NCI-H446 (cell line): ENCODE data around the gene SYNM.
A peak's percentile ranks its signal among the peaks of the same experiment; 100 is the strongest.

Experiments used
- DNase-seq, 2 experiments: peaks; one replicate each; lab custom pipeline; 2025; lab: John Stamatoyannopoulos, UW

The SYNM gene

DNA sequence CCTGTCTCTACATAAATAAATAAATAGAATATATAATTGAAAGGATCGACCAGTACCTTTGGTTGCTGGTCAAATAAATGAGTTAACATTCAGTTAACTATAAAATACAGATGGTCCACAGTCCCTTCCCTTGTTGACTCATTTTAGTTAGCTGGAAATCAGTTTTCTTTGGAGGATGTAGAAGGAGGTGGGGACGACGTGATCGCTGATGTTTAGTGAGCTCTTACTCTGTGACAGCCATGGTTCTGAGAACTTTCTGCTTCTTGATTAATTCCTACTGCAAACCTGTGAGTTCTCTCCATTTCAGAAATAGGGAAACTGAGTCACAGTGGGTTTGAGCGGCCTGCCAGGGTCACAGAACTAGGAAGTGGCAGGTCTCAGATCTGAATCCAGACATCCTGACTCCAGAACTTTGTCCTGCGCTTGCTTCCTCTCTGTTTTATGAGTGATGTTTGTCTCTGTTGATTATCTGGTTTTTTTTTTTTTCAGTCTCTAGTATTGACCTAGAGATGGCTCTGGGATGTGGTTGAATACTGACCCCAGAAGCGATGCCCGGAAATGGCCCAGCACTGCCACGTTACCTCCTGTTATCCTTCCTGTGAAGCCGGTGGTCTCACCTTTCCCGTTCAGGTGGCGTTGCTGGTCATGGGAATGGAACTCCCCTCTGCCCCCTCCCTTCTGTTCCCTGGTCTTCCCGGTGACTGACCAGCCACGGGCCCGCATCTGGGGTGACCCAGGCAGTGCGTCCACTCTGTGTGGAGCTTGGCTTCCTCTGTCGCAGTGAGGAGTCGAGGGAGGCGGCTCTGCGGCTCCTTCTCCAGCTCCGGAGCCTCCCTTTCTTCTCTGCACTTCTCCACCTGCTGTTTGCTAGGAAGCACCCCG is 18.2 kb downstream of the SYNM start:
- no peak for DNase-seq

DNA sequence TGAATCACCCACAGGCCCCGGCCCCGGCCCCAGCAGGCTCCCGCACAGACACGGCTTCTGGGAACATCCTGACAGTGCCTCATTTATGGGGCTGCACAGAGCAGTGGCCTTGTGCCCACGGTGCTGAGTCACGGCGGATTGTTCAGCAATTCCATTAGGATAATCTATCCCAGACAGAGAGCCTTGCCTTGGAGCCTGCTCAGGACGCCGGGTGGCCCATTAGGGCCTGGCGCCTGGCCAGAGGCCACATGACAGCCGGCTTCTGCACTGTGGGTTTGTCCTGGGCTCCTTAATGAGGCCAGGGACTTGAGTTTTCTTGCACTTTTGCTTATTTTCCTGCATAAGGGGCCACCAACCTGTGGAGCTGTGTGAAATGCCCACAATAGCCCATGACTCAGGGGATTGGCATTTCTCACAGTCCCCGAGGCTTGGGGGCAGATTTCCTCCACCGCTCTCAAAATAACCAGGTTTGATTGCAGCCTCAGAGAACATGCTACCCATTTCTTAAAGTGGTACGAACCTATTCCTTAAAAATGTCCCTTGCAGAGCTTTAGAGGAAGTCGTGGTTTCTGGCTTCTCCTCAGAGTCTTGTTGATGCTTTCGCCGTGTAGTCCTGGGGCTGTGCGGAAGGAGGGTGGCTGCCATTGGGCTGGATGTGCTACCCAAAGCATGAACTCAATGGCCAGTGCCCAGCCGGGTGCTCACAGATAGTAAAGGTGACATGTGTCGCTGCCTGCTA is 19.0 kb downstream of the SYNM start:
- DNase-seq = peak; percentile 29 to 92

DNA sequence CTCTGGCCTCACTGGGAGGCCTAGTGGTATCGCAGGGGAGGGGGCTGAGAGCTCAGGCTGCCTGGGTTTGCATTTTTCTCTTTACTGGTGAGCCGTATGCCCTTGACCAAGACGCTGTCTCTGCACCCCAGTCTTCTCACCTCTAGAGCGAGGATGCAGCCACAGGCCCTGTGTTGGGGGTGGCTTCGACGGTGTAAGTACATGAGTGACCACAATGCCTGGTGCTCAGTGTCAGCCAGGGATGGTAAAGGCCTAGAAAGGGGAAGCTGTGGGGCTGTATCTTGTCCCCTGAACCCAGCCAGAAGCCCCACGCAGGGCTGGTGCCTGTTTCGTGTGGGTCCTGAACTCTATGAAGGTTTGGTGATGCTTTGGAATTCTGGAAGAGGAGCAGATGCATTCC is 19.8 kb downstream of the SYNM start:
- no peak for DNase-seq

DNA sequence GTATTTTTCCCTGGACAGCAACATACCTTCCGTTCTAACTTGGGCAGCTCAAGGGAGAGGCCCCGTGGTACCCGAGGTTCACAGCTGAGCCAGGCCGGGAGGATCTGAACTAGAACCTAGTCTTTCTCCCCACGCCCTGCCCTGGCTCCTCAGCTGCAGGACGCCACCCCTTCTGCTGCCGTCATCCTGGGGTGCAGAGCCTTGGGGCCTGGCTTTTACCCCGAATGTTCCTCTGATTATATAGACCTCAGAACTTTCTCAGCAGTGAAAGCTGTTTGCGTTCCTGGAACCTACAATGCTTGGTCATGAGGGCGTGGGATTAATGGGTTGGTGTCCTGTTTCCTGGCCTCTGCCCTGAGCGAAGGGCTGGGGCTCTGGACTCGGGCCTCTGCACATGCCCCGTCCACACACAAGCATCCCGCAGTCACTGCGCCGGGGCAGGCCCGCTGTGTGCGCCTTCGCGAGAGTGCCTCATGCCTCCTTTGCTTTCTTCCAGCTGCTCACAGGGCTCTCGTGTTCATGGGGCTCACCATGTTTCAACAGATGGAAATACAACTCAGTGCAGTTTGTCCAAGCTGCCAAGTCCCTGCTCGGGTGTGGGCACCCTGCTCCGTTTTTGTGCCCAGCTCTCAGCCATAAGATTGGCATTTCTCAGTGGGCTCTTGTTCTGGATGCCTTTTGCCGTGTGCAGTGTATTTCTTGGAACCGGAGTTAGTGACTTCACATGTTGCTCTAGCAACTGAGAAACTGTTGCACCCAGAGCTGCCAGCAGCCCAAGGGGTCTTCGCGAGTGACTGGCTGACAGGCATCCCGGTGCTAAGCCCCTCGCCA is 20.4 kb downstream of the SYNM start:
- no peak for DNase-seq

DNA sequence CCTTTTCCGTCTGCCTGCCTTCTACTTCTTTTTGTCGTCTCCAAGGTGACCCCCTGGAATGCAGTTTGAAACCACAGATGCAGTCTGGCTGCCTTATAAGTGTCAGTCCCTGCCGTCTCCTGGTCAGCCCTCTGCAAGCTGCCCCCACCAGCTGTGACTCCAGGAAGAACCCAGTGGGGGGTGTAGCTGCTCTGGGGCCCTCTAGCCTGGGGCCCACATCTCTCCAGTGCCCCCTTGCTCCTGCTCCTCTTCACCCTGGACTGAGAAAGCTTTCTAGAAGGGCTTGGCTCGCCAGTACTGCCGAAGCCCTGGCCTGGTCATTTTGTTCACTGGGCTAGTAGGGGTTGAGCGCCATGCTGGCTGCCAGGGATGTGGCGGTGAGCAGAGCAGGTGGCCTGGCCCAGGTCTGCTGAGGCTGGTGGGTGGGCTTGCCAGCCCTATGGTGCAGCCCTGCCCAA is 21.3 kb downstream of the SYNM start:
- no peak for DNase-seq

DNA sequence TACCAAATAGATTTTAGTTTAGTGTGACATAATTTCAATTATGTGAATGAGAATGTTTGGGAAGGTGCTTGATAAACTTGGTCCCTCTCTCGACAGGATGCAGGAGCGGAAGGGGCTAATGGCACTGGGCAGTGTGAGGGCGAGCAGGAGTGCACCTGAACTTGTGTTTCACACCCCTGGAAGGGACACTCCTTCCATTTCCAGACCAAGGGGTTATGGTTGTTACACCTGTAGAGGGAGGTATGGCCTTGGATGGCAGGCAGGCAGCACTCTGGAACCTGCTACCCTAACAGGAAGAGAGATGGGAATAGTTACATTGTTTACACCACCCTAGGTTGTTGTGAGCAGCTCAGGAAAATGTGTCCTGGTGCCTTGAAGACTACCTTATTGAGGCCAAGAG is 22.1 kb downstream of the SYNM start:
- DNase-seq = no peak

DNA sequence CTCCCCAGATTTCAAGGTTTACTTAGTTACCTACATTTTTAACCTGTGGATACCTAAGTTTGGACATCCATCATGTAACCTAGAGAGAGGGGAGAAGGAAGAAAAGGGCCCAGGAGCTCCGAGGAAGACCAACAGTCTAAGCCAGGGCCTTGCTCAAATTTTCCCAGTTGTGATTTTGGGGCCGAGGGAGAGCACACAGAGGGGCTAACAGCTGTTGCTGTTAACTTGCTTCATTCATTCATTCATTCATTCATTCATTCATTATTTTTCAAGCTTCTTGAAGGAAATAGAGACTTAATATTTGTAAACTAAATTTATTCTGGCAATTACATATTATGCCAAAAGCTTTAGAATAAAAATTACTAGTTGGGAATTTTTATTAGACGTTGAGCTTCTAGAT is 22.9 kb downstream of the SYNM start:
- no peak for DNase-seq

DNA sequence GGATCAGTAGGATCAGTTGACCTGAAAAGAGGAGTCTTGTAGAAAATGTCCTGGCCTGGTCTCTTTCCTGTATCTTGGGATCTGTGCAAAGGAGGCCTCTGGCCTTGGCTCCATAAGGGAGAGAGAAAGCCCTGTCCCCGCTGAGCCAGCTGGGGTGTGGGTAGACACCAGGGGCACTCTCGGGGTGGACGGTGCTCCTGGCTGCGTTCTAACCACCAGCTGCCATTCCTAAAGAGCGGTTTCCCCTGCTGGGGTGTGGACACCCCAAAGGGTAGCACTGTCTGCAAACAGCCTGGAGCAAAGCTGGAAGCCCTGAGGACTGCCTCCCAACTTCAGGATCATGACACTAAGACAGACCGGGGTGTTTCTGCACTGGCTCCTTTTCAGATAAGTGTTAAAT is 23.5 kb downstream of the SYNM start:
- DNase-seq = no peak

DNA sequence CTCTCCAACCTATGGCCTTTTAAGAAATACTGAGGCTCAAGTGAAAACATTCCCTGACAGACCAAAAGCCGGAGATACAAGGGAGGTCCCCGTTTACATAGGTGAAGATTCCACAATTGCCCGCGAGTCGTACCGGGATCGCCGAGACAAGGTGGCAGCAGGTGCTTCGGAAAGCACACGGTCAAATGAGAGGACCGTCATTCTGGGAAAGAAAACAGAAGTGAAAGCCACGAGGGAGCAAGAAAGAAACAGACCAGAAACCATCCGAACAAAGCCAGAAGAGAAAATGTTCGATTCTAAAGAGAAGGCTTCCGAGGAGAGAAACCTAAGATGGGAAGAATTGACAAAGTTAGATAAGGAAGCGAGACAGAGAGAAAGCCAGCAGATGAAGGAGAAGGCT is 24.8 kb downstream of the SYNM start:
- no peak for DNase-seq

DNA sequence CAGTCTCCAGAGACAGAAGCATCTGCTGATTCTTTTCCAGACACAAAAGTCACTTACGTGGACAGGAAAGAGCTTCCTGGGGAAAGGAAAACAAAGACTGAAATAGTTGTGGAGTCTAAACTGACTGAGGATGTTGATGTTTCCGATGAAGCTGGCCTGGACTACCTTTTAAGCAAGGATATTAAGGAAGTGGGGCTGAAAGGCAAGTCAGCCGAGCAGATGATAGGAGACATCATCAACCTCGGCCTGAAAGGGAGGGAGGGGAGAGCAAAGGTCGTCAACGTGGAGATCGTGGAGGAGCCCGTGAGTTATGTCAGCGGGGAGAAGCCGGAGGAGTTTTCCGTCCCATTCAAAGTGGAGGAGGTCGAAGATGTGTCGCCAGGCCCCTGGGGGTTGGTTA is 25.4 kb downstream of the SYNM start:
- DNase-seq = no peak

DNA sequence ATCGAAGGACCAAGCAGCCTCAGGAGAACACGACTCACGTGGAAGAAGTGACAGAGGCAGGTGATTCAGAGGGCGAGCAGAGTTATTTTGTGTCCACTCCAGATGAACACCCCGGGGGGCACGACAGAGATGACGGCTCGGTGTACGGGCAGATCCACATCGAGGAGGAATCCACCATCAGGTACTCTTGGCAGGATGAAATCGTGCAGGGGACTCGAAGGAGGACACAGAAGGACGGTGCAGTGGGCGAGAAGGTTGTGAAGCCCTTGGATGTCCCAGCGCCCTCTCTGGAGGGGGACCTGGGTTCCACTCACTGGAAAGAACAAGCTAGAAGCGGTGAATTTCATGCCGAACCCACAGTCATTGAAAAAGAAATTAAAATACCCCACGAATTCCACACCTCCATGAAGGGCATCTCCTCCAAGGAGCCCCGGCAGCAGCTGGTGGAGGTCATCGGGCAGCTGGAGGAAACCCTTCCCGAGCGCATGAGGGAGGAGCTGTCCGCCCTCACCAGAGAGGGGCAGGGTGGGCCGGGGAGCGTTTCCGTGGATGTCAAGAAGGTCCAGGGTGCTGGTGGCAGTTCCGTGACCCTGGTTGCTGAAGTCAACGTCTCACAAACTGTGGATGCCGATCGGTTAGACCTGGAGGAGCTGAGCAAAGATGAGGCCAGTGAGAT is 26.0 kb downstream of the SYNM start:
- no peak for DNase-seq

DNA sequence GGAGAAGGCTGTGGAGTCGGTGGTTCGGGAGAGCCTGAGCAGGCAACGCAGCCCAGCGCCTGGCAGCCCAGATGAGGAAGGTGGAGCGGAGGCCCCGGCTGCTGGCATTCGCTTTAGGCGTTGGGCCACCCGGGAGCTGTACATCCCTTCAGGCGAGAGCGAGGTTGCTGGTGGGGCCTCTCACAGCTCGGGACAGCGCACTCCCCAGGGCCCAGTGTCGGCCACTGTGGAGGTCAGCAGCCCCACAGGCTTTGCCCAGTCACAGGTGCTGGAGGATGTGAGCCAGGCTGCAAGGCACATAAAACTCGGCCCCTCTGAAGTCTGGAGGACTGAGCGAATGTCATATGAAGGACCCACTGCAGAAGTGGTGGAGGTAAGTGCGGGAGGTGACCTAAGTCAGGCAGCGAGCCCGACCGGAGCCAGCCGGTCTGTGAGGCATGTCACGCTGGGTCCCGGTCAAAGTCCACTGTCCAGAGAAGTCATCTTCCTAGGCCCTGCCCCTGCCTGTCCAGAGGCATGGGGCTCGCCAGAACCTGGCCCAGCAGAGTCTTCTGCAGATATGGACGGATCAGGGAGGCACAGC is 26.7 kb downstream of the SYNM start:
- DNase-seq = no peak

DNA sequence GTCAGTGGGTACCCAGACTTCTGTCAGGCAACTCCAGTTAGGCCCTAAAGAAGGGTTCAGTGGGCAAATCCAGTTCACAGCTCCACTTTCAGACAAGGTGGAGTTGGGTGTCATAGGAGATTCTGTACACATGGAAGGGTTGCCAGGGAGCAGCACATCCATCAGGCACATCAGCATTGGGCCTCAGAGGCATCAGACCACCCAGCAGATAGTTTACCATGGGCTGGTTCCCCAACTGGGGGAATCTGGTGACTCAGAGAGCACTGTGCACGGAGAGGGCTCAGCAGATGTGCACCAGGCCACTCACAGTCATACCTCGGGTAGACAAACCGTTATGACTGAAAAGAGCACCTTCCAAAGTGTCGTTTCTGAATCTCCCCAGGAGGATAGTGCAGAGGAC is 27.2 kb downstream of the SYNM start:
- no peak for DNase-seq

DNA sequence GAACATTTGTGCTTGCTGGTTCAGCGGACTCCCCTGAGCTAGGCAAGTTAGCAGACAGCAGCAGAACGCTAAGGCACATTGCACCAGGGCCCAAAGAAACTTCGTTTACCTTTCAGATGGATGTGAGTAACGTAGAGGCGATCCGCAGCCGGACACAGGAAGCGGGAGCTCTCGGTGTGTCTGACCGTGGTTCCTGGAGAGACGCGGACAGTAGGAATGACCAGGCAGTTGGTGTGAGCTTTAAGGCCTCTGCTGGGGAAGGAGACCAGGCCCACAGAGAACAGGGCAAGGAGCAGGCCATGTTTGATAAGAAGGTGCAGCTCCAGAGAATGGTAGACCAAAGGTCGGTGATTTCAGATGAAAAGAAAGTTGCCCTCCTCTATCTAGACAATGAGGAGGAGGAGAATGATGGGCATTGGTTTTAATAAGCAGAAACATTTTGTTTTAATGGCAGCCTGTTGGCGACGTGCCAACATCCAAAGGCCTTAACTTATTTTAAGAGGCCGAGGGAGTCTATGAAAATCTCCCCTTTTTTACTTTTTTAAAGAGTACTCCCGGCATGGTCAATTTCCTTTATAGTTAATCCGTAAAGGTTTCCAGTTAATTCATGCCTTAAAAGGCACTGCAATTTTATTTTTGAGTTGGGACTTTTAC is 27.9 kb downstream of the SYNM start:
- DNase-seq = no peak

DNA sequence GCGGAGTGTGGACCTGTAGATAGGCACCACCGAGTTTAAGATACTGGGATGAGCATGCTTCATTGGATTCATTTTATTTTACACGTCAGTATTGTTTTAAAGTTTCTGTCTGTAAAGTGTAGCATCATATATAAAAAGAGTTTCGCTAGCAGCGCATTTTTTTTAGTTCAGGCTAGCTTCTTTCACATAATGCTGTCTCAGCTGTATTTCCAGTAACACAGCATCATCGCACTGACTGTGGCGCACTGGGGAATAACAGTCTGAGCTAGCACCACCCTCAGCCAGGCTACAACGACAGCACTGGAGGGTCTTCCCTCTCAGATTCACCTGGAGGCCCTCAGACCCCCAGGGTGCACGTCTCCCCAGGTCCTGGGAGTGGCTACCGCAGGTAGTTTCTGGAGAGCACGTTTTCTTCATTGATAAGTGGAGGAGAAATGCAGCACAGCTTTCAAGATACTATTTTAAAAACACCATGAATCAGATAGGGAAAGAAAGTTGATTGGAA is 29.5 kb downstream of the SYNM start:
- DNase-seq = no peak

DNA sequence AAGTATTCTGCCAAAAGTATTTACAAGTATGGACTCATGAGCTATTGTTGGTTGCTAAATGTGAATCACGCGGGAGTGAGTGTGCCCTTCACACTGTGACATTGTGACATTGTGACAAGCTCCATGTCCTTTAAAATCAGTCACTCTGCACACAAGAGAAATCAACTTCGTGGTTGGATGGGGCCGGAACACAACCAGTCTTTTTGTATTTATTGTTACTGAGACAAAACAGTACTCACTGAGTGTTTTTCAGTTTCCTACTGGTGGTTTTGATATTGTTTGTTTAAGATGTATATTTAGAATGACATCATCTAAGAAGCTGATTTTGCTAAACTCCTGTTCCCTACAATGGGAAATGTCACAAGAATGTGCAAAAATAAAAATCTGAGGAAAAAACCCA is 30.3 kb downstream of the SYNM start:
- DNase-seq = no peak

DNA sequence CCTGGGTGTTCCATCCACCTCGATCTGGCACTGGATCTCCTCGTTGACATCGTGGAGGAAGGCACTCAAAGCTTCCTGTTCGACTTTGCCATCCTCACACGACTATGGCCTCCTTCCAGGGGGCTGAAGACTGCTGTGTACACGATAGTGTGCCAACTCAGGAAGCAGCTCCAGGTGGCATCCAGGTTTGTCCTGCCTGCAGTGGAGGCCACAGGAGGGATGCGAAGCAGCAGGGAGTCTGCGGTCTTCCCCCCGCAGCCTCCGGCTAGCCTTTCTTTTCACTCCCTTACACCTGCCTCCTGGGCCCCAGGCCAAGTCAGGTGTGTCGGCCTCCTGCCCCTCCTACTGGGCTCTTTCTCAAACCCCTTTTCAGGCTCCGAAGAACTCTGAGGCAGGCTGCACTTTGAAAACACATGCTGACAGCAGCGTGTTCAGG is 32.2 kb downstream of the SYNM start:
- no peak for DNase-seq

DNA sequence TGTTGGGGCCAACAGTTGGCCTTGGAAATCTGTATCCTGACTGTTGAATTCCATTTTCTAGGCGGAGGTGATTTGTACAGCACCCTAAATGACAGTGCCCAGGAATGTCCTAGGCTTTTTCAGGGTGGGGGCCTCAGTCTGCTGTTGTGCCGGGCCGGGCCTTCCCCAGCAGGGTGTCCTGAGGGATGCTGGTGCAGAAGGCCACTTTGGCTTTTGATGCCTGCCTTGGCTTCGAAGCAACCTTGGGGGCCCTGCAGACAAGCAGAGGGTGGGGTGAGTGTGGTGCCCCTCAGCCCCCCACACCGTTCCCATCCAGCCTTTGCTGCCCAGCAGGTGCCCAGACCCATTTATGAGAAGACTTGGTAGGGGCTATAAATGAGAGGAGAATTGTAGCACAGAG is 33.0 kb downstream of the SYNM start:
- DNase-seq = no peak

DNA sequence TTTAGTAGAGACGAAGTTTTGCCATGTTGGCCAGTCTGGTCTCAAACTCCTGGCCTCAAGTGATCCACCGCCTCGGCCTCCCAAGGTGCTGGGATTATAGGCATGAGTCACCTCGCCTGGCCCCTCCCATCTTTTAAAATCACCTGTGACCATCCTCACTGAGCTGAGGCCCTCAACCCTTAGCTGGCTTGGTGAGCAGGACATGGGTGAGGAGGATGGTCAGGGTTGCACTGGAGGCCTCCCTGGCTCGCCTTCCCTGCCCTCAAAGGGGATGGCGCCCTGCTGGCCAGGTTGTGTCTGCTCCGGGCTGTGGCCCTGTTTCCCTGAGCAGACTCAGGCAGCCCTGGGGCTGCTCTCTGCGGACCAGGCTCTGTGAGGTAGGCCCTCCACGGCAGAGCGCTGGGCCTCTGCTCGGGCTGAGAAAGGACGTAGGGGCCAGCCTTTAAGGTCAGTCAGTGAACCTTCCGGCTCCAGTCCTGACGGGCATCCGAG is 33.7 kb downstream of the SYNM start:
- no peak for DNase-seq

DNA sequence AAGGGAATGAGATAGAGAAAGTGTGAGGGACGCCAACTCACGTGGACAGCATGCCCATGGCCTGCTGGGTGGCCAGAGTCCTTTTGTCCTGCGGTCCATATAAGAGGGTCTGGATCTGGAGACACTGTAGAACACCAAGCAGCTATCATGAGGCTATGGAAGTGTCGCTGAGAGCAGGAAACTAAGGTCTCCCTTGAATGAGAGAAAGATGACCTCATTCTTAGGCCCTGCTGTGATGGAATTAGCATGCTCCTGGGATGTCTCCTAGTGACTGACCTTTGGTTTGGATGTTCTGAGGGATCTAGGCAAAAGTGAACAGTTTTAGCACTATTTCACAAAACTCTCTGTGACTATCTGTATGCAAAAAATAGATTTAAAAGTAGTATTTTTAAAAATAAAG is 34.4 kb downstream of the SYNM start:
- DNase-seq = no peak

DNA sequence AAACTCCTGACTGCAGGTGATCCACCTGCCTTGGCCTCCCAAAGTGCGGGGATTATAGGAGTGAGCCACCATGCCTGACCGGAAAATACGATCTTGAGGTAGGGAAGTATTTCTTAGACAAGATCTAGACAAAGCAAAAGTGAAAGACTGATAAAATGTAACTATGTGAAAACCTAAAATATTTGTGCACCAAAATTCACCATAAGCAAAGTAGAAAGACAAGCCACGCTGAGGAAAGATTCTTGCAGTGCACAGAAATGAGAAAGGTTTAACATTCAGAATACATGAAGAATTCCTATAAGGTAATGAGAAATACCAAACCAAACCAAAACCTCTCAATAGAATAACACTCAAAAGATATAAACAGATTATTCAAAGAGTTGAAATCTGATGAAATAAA is 35.7 kb downstream of the SYNM start:
- no peak for DNase-seq
